Left renal cortex interstitium (tissue), 4 donors: ENCODE data around the gene TCEA2. TPM values are rescaled to one million over a fixed set of nuclear protein-coding genes. Genes with fewer than 3 reads are reported as not detected.

ENCODE experiments used
- DNase-seq, 4 donors: peaks; one replicate each; pipeline ENCODE4 v3.0.0-alpha.2; 2013; ENCODE audit warnings: low read depth in 4 of 4, low spot score in 2 of 4, missing footprints in 1 of 4
- polyA plus RNA-seq, 4 donors: library from polyadenylated mRNA; unstranded; fragments of 120-200 nt; gene quantifications; one replicate each; pipeline ENCODE4 v1.2.1, GENCODE V29; 2013; ENCODE audit not compliant: insufficient read length in 4 of 4

Gene TCEA2
- 10 to 100 TPM; 69.8 to 99.8 (median 96.4) TPM for polyA plus RNA-seq

DNA sequence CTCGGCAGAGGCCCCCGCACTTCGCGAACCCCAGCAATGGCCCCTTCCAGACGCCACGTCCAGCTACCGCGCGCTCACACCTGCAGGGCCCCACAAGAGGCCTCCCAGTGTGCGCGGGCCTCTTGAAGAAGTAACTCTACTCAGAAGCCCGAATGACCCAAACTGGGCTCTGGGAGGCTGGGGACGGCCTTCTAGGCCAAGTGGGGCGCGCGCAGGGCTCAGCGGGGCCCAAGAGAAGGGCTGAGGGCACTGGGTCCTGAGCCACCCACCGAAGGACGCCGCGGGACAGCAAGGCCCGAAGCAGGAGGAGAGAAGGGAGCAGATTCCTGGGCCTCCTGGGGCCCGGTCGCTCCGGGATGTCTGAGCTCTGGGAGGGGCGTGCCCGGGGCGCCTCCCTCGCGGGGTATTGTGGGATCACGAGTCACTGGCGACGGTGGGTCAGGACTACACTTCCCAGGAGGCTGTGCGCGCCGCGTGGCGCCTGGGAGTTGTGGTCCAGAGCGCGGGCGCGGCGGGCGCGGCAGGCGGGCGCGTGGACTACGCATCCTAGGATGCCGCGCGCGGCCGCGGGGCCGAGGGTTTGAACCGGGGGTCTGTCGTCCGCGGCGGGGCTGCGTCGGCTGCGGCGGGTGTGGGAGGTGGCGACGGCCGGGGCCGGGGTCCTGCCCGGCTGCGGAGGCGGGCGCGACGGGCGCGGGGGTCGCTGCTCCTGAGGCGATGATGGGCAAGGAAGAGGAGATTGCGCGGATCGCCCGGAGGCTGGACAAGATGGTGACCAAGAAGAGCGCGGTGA, at the start of gene TCEA2:
Gene TCEA2, plus strand, starts transcription at position 603 of the 793 bp plus-strand sequence. Its CDS starts 115 bp downstream, at position 718.
- peak; percentile 79 to 95 (median 90) for DNase-seq

GRCh38 chr20:64015635-64016034, 47.4 kb upstream of the TCEA2 start:
- no peak for DNase-seq

DNA sequence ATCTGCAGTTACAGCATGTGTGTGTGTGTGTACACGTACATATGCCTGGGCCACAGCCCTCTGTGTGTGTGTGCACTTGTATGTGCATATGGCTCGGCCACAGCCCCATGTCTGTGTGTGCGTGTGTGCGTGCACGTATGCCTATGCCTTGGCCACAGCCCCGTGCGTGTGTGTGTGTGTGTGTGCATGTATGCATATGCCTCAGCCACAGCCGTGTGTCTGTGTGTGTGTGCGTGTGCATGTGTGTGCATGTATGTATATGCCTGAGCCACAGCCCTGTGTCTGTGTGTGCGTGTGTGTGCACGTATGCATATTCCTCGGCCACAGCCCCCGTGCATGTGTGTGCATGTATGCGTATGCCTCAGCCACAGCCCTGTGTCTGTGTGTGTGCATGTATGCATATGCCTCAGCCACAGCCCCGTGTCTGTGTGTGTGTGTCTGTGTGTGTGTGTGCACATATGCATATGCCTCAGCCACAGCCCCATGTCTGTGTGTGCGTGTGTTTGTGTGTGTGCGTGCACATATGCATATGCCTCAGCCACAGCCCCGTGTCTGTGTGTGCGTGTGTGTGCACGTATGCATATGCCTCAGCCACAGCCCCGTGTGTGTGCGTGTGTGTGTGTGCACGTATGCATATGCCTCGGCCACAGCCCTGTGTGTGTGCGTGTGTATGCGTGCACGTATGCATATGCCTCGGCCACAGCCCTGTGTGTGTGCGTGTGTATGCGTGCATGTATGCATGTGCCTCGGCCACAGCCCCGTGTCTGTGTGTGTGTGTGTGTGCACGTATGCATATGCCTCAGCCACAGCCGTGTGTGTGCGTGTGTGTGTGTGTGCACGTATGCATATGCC, 41.6 kb upstream of the TCEA2 start:
- DNase-seq = no peak

DNA sequence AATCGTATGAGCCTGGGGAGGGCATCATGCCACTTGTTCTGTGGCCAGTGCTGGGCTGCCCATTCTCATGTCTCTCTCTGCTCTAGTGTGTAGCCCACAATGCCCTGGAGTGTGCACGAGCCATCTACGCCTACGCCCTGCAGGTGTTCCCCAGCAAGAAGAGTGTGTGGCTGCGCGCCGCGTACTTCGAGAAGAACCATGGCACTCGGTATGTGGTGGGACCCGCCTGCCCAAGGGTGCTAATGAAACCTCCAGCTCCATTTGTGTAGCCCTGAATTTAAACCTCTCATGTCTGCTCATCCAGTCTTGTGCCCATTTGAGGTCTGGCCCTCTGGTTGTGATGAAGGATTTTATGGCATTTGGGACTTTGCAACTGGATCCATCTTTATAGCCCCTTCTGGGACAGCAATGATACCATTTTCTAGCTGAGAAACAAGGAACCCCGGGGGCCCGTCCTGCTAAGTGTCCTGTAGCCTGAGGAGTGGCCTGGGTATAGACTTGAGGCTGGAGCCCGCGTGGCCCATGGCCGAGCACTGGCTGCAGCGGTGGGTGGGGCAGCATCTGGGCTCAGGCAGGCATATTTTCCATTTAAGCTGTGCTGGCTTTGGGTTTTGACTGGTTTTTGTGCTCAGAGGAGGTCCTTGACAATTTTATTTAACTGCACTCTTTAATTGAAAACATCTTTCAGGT, 40.2 kb upstream of the TCEA2 start:
- DNase-seq = no peak

DNA sequence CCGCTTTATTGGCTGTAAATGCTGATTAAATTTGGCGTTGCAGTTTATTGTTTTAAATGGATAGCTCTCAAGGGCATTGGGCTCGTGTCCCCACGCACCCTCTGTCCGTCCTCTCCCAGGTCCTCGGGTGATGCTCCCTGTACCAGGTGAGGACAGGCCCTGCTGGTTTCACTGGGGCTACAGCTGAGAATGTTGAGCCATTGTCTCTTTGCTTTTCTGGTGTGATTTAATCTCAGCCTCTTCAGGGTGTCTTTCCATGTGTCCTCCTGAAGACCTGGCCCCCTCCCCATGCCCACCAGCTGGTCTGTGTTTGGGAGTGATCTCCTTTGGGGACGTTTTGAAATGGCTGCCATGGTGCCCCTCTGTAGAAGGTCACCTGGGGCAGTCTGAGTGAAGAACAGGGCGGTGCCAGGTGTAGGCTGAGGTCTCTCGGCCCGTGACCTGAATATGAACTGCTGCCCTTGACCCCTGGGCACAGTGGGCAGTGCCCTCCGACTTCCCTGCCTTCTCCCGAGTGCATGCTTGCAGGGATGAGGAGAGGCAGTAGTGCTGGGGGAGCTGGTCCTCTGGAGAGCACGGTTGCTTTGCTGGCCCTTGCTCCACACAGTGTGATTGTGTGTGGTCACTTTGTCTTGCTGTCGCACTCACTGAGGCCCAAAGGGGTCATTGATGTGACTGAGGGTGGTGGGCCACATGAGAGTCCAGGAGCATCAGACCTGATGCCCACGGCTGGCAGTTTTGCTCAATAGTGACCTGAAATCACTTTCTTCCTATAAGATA, 39.4 kb upstream of the TCEA2 start:
- DNase-seq = no peak

DNA sequence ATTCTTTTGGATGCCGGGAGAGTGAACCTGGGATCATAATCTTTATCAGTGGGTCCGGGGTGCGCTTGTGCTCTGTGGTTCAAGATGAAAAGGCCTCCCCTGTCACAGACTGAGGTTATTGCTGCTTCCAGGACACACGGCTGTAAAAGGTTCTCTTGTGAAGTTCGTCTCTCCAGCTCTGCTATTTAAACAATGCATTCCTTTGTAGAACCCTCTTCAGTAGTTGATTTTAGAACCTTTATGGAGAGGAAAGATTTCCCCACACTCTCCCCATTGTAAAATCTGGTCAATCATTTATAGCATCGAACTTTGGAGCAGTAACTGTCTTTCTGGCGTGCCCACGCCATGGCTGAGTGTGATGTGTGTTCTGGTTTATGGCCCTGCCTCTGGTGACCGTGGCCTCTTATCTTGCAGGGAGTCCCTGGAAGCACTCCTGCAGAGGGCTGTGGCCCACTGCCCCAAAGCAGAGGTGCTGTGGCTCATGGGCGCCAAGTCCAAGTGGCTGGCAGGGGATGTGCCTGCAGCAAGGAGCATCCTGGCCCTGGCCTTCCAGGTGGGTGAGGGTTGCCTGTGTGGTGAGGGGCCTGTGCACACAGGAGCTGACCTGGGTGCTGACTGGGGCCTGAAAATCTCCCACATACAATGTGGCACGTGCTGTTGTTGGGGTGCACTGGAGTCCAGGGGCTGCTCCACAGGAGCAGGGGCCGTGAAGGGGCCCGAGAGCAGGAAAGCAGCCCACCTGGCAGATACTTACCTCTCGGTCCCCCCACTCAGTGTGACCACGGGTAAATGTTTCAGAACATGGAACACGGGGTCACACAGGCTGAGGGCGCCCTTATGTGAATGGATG, 38.6 kb upstream of the TCEA2 start:
- DNase-seq = no peak

GRCh38 chr20:64025101-64025825, 37.7 kb upstream of the TCEA2 start:
- DNase-seq = no peak

DNA sequence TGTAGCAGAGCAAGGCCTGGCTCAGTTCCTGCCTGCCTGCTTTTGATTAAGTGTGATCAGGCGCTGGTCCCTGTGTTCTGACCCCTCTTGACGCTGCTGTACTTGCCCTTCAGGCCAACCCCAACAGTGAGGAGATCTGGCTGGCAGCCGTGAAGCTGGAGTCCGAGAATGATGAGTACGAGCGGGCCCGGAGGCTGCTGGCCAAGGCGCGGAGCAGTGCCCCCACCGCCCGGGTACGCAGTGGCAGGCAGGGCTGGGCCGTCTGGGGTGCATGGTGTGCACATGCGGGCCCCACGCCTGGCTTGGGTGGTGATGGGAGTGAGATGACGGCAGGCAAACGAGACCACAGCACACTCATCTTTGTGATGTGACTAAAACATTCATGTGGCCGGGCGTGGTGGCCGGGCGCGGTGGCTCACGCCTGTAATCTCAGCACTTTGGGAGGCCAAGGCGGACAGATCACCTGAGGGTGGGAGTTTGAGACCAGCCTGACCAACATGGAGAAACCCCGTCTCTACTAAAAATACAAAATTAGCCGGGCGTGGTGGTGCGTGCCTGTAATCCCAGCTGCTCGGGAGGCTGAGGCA, 37.1 kb upstream of the TCEA2 start:
- DNase-seq = no peak

DNA sequence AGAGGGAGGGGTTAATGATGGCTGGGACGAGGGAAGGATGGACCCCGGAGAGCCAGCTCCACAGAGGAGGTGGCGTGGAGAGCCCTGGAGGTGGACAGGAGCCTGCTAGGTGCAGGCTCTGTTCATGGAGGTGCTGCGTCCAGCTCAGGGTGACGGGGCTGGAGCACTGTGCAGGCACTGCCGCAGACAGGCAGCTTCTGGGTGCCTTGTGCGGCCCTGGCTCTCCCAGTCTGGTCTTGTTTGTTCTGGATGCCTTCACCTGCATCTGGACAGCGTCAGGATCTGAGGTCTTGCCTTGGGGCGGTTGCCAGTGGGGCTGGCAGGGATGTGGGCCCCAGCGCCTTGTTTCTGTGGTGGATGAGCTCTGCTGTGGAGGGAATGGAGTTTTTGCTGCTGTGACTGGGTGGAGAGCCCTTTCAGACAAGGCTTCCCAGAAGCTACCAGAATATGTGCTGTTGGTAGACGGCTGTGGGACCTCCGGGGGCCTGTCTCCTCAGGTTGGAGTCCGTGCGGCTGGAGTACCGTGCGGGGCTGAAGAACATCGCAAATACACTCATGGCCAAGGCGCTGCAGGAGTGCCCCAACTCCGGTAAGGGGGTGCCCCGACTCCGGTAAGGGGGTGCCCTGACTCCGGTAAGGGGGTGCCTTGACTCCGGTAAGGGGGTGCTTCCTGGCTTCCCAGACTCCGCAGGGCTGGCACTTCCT, 34.9 kb upstream of the TCEA2 start:
- no peak for DNase-seq

DNA sequence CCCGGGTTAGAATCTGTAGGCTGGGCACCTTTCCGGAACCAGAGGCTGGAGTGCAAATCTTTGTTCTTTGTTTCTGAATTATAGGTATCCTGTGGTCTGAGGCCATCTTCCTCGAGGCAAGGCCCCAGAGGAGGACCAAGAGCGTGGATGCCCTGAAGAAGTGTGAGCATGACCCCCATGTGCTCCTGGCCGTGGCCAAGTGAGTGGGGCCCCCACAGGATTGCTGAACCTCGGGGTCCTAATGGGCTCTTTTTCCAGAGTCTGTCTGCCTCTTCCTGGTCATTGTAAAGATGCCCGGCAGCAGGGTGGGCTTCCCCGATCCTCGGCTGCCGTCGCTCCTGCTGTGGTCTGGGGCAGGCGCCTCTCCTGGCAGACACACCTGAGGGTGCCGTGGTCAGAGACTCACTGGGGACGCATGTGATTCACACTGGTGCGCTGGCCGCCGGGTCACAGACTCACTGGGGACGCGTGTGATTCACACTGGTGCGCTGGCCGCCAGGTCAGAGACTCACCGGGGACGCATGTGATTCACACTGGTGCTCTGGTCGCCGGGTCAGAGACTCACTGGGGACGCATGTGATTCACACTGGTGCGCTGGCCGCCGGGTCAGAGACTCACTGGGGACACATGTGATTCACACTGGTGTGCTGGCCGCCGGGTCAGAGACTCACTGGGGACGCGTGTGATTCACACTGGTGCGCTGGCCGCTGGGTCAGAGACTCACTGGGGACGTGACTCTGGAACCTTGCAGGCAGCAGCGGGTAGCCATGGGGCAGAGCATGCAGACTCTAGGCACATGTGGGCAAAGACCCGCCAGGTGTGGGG, 33.5 kb upstream of the TCEA2 start:
- no peak for DNase-seq

DNA sequence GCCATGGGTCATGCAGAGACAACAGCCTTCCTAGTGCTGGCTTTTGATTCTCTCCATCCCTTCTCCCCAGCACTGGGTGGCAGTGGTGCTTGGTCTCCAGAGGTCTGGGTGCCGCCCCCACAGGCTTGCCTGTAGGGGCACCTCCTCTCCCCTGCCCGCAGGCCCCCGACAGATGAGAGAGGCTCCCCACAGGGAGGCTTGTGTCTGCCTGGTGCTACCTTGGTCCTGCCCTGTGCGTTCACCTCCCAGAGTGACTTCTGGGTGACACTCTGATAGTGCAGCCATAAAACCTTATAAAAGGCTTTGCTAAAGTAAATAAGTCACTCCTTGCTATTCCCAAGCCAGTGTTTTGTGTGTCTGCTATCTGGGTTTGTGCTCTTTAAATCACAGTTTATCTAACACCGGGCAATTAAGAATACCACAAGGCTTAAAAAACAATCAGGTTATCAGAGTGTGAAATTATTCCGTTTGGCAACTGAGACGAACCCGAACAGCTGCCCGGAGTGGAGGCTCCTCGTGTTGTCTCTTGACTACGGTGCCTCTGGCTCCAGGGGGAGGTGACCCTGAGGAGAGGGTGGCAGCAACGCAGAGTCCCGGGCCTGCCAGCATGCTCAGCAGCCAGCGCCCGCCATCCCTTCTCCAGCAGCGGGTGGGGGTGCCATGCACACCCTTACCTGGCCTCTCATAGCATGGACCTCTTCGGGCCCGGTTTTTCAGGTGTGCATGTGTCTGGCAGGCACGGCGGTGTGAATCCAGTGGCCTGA, 32.4 kb upstream of the TCEA2 start:
- DNase-seq = no peak

DNA sequence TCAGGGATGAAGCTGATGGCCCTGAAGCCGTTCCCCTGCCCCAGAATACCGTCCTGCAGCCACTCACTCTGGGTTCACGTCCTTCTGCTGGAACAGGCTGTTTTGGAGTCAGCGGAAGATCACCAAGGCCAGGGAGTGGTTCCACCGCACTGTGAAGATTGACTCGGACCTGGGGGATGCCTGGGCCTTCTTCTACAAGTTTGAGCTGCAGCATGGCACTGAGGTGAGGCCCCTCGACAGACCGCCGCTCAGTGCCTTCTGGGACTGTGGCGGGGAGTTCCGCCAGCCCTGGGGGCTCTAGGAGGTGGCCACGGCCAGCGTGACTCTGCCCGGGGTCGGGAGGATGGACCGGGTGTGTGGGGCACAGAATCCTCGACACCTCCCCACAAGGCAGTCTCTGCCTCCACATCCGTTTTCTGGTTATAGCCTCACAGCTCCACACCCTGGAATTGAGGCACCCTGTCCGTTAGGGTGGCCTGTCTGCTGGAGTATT, 31.1 kb upstream of the TCEA2 start:
- DNase-seq = no peak

DNA sequence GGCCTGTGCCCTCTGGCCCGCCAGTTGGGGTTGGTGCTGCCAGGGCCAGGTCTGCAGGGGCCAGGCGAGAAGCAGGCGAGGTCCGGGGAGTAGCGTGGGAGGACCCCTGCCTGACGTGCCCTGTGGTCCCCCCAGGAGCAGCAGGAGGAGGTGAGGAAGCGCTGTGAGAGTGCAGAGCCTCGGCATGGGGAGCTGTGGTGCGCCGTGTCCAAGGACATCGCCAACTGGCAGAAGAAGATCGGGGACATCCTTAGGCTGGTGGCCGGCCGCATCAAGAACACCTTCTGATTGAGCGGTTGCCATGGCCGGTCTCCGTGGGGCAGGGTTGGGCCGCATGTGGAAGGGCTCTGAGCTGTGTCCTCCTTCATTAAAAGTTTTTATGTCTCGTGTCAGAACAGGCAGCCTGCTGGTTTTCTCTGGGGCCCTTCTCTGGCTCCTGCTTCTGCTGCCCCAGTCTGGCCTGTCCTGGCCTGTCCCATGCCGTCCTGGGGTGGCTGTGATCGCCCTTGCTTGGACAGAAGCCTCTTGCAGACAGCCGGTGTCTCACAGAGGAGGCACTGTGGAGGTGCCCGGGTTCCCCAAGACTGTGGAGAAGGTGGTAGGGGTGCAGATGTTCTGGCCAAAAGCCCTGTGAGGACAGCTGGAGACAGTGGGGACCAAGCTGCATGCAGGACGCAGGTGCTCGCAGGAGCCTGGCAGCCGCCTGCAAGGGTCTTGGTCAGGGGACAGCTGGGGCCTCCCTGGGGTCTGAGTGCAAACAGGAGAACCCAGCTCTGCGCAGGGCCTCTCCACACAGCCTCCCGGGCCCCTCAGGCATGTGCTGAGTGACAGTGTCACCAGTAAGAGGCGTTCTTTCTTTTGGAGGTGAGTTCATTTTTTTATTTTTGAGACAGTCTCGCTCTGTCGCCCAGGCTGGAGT, 30.0 kb upstream of the TCEA2 start:
- DNase-seq = no peak

- DNase-seq = no peak
These were observed 29.0 kb upstream of the TCEA2 start for GRCh38 chr20:64033981-64034493.
